Nephron progenitor cell (in vitro differentiated cells): Measurements from ENCODE around the gene FBXO15.

Experiments used
- DNase-seq: peaks from one replicate; pipeline ENCODE4 v3.0.0; 2021
- H3K27ac Mint-ChIP-seq: 2 replicates; pipeline ENCODE4 v1.8.0; 2021; ENCODE audit warnings: mild to moderate bottlenecking, moderate library complexity, mixed read lengths
- H3K27me3 Mint-ChIP-seq: 2 replicates; pipeline ENCODE4 v1.8.0; 2021; ENCODE audit warnings: mild to moderate bottlenecking, low read depth, mixed read lengths; ENCODE audit not compliant: poor library complexity
- H3K36me3 Mint-ChIP-seq: 2 replicates; pipeline ENCODE4 v1.8.0; 2021; ENCODE audit warnings: low read depth, mixed read lengths
- H3K4me1 Mint-ChIP-seq: 2 replicates; pipeline ENCODE4 v1.8.0; 2021; ENCODE audit warnings: mixed read lengths
- H3K4me3 Mint-ChIP-seq: 2 replicates; pipeline ENCODE4 v1.8.0; 2021; ENCODE audit warnings: mild to moderate bottlenecking, moderate library complexity, mixed read lengths
- H3K9me3 Mint-ChIP-seq: 2 replicates; pipeline ENCODE4 v1.8.0; 2021; ENCODE audit warnings: mild to moderate bottlenecking, moderate library complexity, mixed read lengths
- CTCF ChIP-seq: fragments of 200-600 bp; sonication (generic); IDR thresholded peaks from 2 replicates; pipeline ENCODE4 v1.5.0; 2021; ENCODE audit warnings: antibody characterized with exemption

FBXO15 gene

GRCh38 chr18:74147779-74148542 lies at the start of gene FBXO15, which contains the start of gene TIMM21:
Gene FBXO15 (minus strand): TSS chr18:74147834. CDS start chr18:74147785, 49 bp downstream.
Gene TIMM21 (plus strand): TSS chr18:74148523. CDS start chr18:74148809, 286 bp downstream.
- Mint-ChIP-seq H3K36me3 (peaks cover 20% of the 10 kb centered on the region), H3K27ac (peak within 1 kb of the TSS; percentile 98), H3K27me3 (peaks cover 14% of the 10 kb centered on the region), H3K9me3 (no peaks in the 10 kb centered on the region), H3K4me3 (peak within 1 kb of the TSS; percentile 99), H3K4me1 (peaks cover 57% of the 10 kb centered on the region)
- DNase-seq: peak; percentile 94
- no peak for TF ChIP-seq CTCF

- H3K9me3 Mint-ChIP-seq: no peaks in the 10 kb centered on the region
- DNase-seq: peak; percentile 35
- peak overlapping the region; percentile 53 for H3K4me3 Mint-ChIP-seq
- peaks cover 8% of the 10 kb centered on the region for H3K27me3 Mint-ChIP-seq
- H3K27ac Mint-ChIP-seq: no peak overlapping the region
- H3K4me1 Mint-ChIP-seq: peaks cover 12% of the 10 kb centered on the region
- no peaks in the 10 kb centered on the region for H3K36me3 Mint-ChIP-seq
- peak; percentile 87 for TF ChIP-seq CTCF
Observed at GRCh38 chr18:74196220-74197119, 48.8 kb upstream of the FBXO15 start.

GRCh38 chr18:74194691-74195090 lies 47.1 kb upstream of the FBXO15 start:
- Mint-ChIP-seq H3K9me3 (no peaks in the 10 kb centered on the region), H3K4me3 (no peak overlapping the region), H3K36me3 (no peaks in the 10 kb centered on the region), H3K27me3 (peaks cover 8% of the 10 kb centered on the region), H3K27ac (no peak overlapping the region), H3K4me1 (peaks cover 21% of the 10 kb centered on the region)
- no peak for DNase-seq
- no peak for TF ChIP-seq CTCF

- Mint-ChIP-seq H3K9me3 (no peaks in the 10 kb centered on the region), H3K4me1 (peaks cover 27% of the 10 kb centered on the region), H3K4me3 (no peak overlapping the region), H3K27ac (no peak overlapping the region), H3K36me3 (no peaks in the 10 kb centered on the region), H3K27me3 (peaks cover 4% of the 10 kb centered on the region)
- no peak for DNase-seq
- no peak for TF ChIP-seq CTCF
Observed at GRCh38 chr18:74191577-74191976, 43.9 kb upstream of the FBXO15 start.

- H3K4me3 Mint-ChIP-seq: no peak overlapping the region
- peaks cover 8% of the 10 kb centered on the region for H3K27me3 Mint-ChIP-seq
- no peaks in the 10 kb centered on the region for H3K9me3 Mint-ChIP-seq
- peaks cover 19% of the 10 kb centered on the region for H3K4me1 Mint-ChIP-seq
- no peak for DNase-seq
- no peaks in the 10 kb centered on the region for H3K36me3 Mint-ChIP-seq
- no peak overlapping the region for H3K27ac Mint-ChIP-seq
- TF ChIP-seq CTCF: no peak
Observed at GRCh38 chr18:74190086-74190485, 42.5 kb upstream of the FBXO15 start.
